WTC11 (cell line): ENCODE measurements around the gene NRIP3. TPM values are rescaled to one million over a fixed set of nuclear protein-coding genes. Genes with fewer than 3 reads are reported as not detected.

Experiments used
- ATAC-seq: fragments of 200-7000 bp; cut with Tn5 transposase; 2 replicates; pipeline ENCODE4 v1.10.0; 2021; ENCODE audit warnings: mild to moderate bottlenecking, moderate library complexity
- CTCF ChIA-PET: fragments of 300-600 bp; sonication (Branson Sonifier 250); formaldehyde crosslinking; loops from one replicate; lab custom pipeline; 2021; ENCODE audit warnings: antibody characterized with exemption; lab: Charles Lee
- POLR2A ChIA-PET: fragments of 350-600 bp; sonication (Branson Sonifier 250); formaldehyde crosslinking; loops from one replicate; lab custom pipeline; 2021; ENCODE audit warnings: antibody characterized with exemption; lab: Charles Lee
- DNase-seq: peaks from one replicate; pipeline ENCODE4 v3.0.0; 2021; ENCODE audit warnings: low spot score
- H3K27ac Mint-ChIP-seq: 2 replicates; pipeline ENCODE4 v1.8.0; 2021; ENCODE audit warnings: mixed read lengths
- H3K27me3 Mint-ChIP-seq: 2 replicates; pipeline ENCODE4 v1.8.0; 2021; ENCODE audit warnings: low read depth, mild to moderate bottlenecking, moderate library complexity, mixed read lengths
- H3K36me3 Mint-ChIP-seq: 2 replicates; pipeline ENCODE4 v1.8.0; 2021; ENCODE audit warnings: mixed read lengths
- H3K4me1 Mint-ChIP-seq: 2 replicates; pipeline ENCODE4 v1.8.0; 2022; ENCODE audit warnings: mixed read lengths
- H3K4me3 Mint-ChIP-seq: 2 replicates; pipeline ENCODE4 v1.8.0; 2021; ENCODE audit warnings: mild to moderate bottlenecking, moderate library complexity, mixed read lengths
- H3K9me3 Mint-ChIP-seq: 2 replicates; pipeline ENCODE4 v1.8.0; 2021; ENCODE audit warnings: mixed read lengths
- ATF2 ChIP-seq: sonication (generic); formaldehyde crosslinking; IDR thresholded peaks from 2 replicates; pipeline ENCODE4 v1.8.1; 2022; ENCODE audit warnings: low read depth, missing genetic modification reagents, borderline replicate concordance
- ATF3 ChIP-seq: sonication (generic); formaldehyde crosslinking; conservative IDR thresholded peaks from 2 replicates; pipeline ENCODE4 v1.8.1; 2022; ENCODE audit warnings: mild to moderate bottlenecking, missing genetic modification reagents
- CBFB ChIP-seq: sonication (generic); formaldehyde crosslinking; IDR thresholded peaks from 2 replicates; pipeline ENCODE4 v1.8.1; 2022; ENCODE audit warnings: mild to moderate bottlenecking, low read depth, missing genetic modification reagents
- ERG ChIP-seq: fragments of 250-450 bp; sonication (Bioruptor Pico); IDR thresholded peaks from 2 replicates; pipeline ENCODE4 v1.8.0; 2021; ENCODE audit warnings: mild to moderate bottlenecking
- FOXP1 ChIP-seq: sonication (generic); formaldehyde crosslinking; IDR thresholded peaks from 2 replicates; pipeline ENCODE4 v1.8.0; 2022; ENCODE audit warnings: missing genetic modification reagents, mild to moderate bottlenecking, moderate library complexity, borderline replicate concordance
- GRHL2 ChIP-seq: fragments of 250-450 bp; sonication (Bioruptor Pico); IDR thresholded peaks from 2 replicates; pipeline ENCODE4 v1.8.0; 2022; ENCODE audit warnings: mild to moderate bottlenecking, moderate library complexity; ENCODE audit not compliant: insufficient replicate concordance, severe bottlenecking
- HMGA2 ChIP-seq: fragments of 250-450 bp; sonication (Bioruptor Pico); IDR thresholded peaks from 2 replicates; pipeline ENCODE4 v1.4.0; 2021; ENCODE audit warnings: mild to moderate bottlenecking, moderate library complexity
- HMGXB4 ChIP-seq: sonication (generic); formaldehyde crosslinking; IDR thresholded peaks from 2 replicates; pipeline ENCODE4 v1.8.1; 2023; ENCODE audit warnings: mild to moderate bottlenecking, moderate library complexity, missing genetic modification reagents
- IRF1 ChIP-seq: sonication (generic); formaldehyde crosslinking; IDR thresholded peaks from 2 replicates; pipeline ENCODE4 v1.8.0; 2023; ENCODE audit warnings: missing genetic modification reagents
- MLX ChIP-seq: sonication (generic); formaldehyde crosslinking; IDR thresholded peaks from 2 replicates; pipeline ENCODE4 v1.8.1; 2023; ENCODE audit warnings: mild to moderate bottlenecking, missing genetic modification reagents, moderate library complexity
- MXD4 ChIP-seq: fragments of 250-450 bp; sonication (Bioruptor Pico); IDR thresholded peaks from 2 replicates; pipeline ENCODE4 v1.8.0; 2021; ENCODE audit warnings: mild to moderate bottlenecking, moderate library complexity, borderline replicate concordance
- PRDM15 ChIP-seq: sonication (generic); formaldehyde crosslinking; IDR thresholded peaks from 2 replicates; pipeline ENCODE4 v1.8.0; 2022; ENCODE audit warnings: missing genetic modification reagents
- RORB ChIP-seq: fragments of 250-450 bp; sonication (Bioruptor Pico); IDR thresholded peaks from 2 replicates; pipeline ENCODE4 v1.9.0; 2021; ENCODE audit warnings: mild to moderate bottlenecking
- SOX15 ChIP-seq: fragments of 250-450 bp; sonication (Bioruptor Pico); IDR thresholded peaks from 2 replicates; pipeline ENCODE4 v1.9.0; 2021; ENCODE audit warnings: mild to moderate bottlenecking
- ZMAT4 ChIP-seq: fragments of 250-450 bp; sonication (Bioruptor Pico); IDR thresholded peaks from 2 replicates; pipeline ENCODE4 v1.9.0; 2021; ENCODE audit warnings: mild to moderate bottlenecking
- ZNF512 ChIP-seq: sonication (generic); formaldehyde crosslinking; IDR thresholded peaks from 2 replicates; pipeline ENCODE4 v1.8.1; 2022; ENCODE audit warnings: missing genetic modification reagents, borderline replicate concordance
- total RNA-seq: library from RNA; stranded (reverse); gene quantifications from 3 replicates; pipeline ENCODE4 v1.2.3, GENCODE V29; 2021

NRIP3 gene
- total RNA-seq, 1 experiment from 2014 or later = 4.5 TPM

- no peaks in the 10 kb centered on the region for H3K36me3 Mint-ChIP-seq
- DNase-seq (no peak), ATAC-seq (no peak; the same call in 1 of the 2 replicates)
- CTCF ChIA-PET = interaction anchor here (0.7 to 4.0 kb wide), 10 partner anchors 12 to 785 kb away, joined by 3 to 20 read pairs (median 4); partner anchors contain the start of gene LMO1
- no peak overlapping the region for H3K4me3 Mint-ChIP-seq
- no peaks in the 10 kb centered on the region for H3K9me3 Mint-ChIP-seq
- POLR2A ChIA-PET = interaction anchor here (0.7 kb wide), 1 partner anchor 11 kb away, joined by 3 read pairs; no protein-coding TSS in a partner anchor
- peaks cover 33% of the 10 kb centered on the region for H3K4me1 Mint-ChIP-seq
- no peaks in the 10 kb centered on the region for H3K27me3 Mint-ChIP-seq
- TF ChIP-seq ATF3 (CRISPR knock-in tag) = no peak
- TF ChIP-seq ERG (CRISPR knock-in tag) = no peak
- TF ChIP-seq CBFB = no peak
- no peak for TF ChIP-seq SOX15 (CRISPR knock-in tag)
- TF ChIP-seq MLX (CRISPR knock-in tag) = no peak
- no peak for TF ChIP-seq ZMAT4 (CRISPR knock-in tag)
- TF ChIP-seq PRDM15 = no peak
- H3K27ac Mint-ChIP-seq = no peak overlapping the region
Measured at GRCh38 chr11:9047964-9048523, 44.2 kb upstream of the NRIP3 start.

GRCh38 chr11:9046481-9046880 lies 42.7 kb upstream of the NRIP3 start:
- TF ChIP-seq ZNF512 (CRISPR knock-in tag) (no peak), RORB (CRISPR knock-in tag) (no peak), CBFB (no peak), SOX15 (CRISPR knock-in tag) (no peak), GRHL2 (CRISPR knock-in tag) (no peak), HMGA2 (CRISPR knock-in tag) (no peak), FOXP1 (CRISPR knock-in tag) (no peak), ATF2 (CRISPR knock-in tag) (no peak), MXD4 (no peak), ERG (CRISPR knock-in tag) (no peak), HMGXB4 (no peak), IRF1 (CRISPR knock-in tag) (no peak)
- ATAC-seq (peak; percentile 55), DNase-seq (no peak)
- H3K9me3 Mint-ChIP-seq = no peaks in the 10 kb centered on the region
- H3K27ac Mint-ChIP-seq = no peak overlapping the region; the same call in 1 of the 2 replicates
- H3K4me1 Mint-ChIP-seq = peaks cover 33% of the 10 kb centered on the region
- H3K27me3 Mint-ChIP-seq = no peaks in the 10 kb centered on the region
- H3K36me3 Mint-ChIP-seq = no peaks in the 10 kb centered on the region
- H3K4me3 Mint-ChIP-seq = no peak overlapping the region
- POLR2A ChIA-PET = interaction anchor here (0.7 kb wide), 1 partner anchor 269 kb away, joined by 3 read pairs; no protein-coding TSS in a partner anchor
- CTCF ChIA-PET = interaction anchor here (0.7 to 4.0 kb wide), 4 partner anchors 16 to 91 kb away, joined by 4 to 20 read pairs (median 4); no protein-coding TSS in a partner anchor
